ENCODE data around the gene RNF183. TPM values are rescaled to one million over a fixed set of nuclear protein-coding genes. Genes with fewer than 3 reads are reported as not detected.
"Not testable (repeated sequence)": the region's sequence is repeated elsewhere in the genome, so short reads cannot be mapped to it uniquely, and the experiment has no call there.

The RNF183 gene
- total RNA-seq, 1 donor from 2014 or later = not detected

- ATAC-seq (no peak), DNase-seq (no peak)
- intact Hi-C loops (cut with micrococcal nuclease) = no loop called here
Measured at GRCh38 chr9:113320051-113320450, 16.9 kb upstream of the RNF183 start.

GRCh38 chr9:113319054-113319453, 15.9 kb upstream of the RNF183 start:
- DNase-seq (no peak), ATAC-seq (no peak)
- intact Hi-C loops (cut with micrococcal nuclease) = no loop called here

GRCh38 chr9:113317777-113318176, 14.6 kb upstream of the RNF183 start:
- intact Hi-C loops (cut with micrococcal nuclease) = no loop called here
- ATAC-seq (no peak), DNase-seq (no peak)

GRCh38 chr9:113316030-113316429, 12.9 kb upstream of the RNF183 start:
- DNase-seq (no peak), ATAC-seq (no peak)
- intact Hi-C loops (cut with micrococcal nuclease) = no loop called here

GRCh38 chr9:113315231-113315630, 12.1 kb upstream of the RNF183 start:
- ATAC-seq (no peak), DNase-seq (no peak)
- intact Hi-C loops (cut with micrococcal nuclease) = no loop called here

- intact Hi-C loops (cut with micrococcal nuclease) = no loop called here
- DNase-seq (no peak), ATAC-seq (no peak)
Measured at GRCh38 chr9:113313261-113313660, 10.1 kb upstream of the RNF183 start.

- intact Hi-C loops (cut with micrococcal nuclease) = no loop called here
- ATAC-seq (no peak), DNase-seq (no peak)
Measured at GRCh38 chr9:113311961-113312360, 8.8 kb upstream of the RNF183 start.

- DNase-seq = no peak
- ATAC-seq = peak; percentile 80
- intact Hi-C loops (cut with micrococcal nuclease) = no loop called here
Measured at GRCh38 chr9:113310538-113310937, 7.4 kb upstream of the RNF183 start.

GRCh38 chr9:113309204-113309813, 6.1 kb upstream of the RNF183 start:
- DNase-seq (no peak), ATAC-seq (peak; percentile 67)
- intact Hi-C loops (cut with micrococcal nuclease) = no loop called here

- intact Hi-C loops (cut with micrococcal nuclease) = no loop called here
- no peak for ATAC-seq
- no peak for DNase-seq
Measured at GRCh38 chr9:113307396-113307975, 4.3 kb upstream of the RNF183 start.

- ATAC-seq (no peak), DNase-seq (no peak)
- intact Hi-C loops (cut with micrococcal nuclease) = no loop called here
Measured at GRCh38 chr9:113306566-113306965, 3.4 kb upstream of the RNF183 start.

GRCh38 chr9:113301548-113301947, 1.6 kb downstream of the RNF183 start:
- DNase-seq (no peak), ATAC-seq (no peak)
- intact Hi-C loops (cut with micrococcal nuclease) = no loop called here

- intact Hi-C loops (cut with micrococcal nuclease) = no loop called here
- ATAC-seq (no peak), DNase-seq (no peak)
Measured at GRCh38 chr9:113299800-113300292, 3.3 kb downstream of the RNF183 start.

- no peak for DNase-seq
- intact Hi-C loops (cut with micrococcal nuclease) = no loop called here
- ATAC-seq = no peak
Measured at GRCh38 chr9:113298924-113299770, 4.0 kb downstream of the RNF183 start.

GRCh38 chr9:113298311-113298710, 4.9 kb downstream of the RNF183 start:
- DNase-seq (no peak), ATAC-seq (no peak)
- intact Hi-C loops (cut with micrococcal nuclease) = no loop called here

GRCh38 chr9:113296796-113297558, 6.2 kb downstream of the RNF183 start:
- intact Hi-C loops (cut with micrococcal nuclease) = no loop called here
- DNase-seq (no peak), ATAC-seq (no peak)

- ATAC-seq; DNase-seq; intact Hi-C loops (cut with micrococcal nuclease): not testable (repeated sequence)
Measured at GRCh38 chr9:113296247-113296646, 6.9 kb downstream of the RNF183 start.

- intact Hi-C loops (cut with micrococcal nuclease) = no loop called here
- no peak for DNase-seq
- ATAC-seq = no peak
Measured at GRCh38 chr9:113293285-113293878, 9.8 kb downstream of the RNF183 start.

- intact Hi-C loops (cut with micrococcal nuclease) = no loop called here
- DNase-seq = no peak
- ATAC-seq = no peak
Measured at GRCh38 chr9:113290052-113290607, 13.0 kb downstream of the RNF183 start.
